HG02938 (cell line): Measurements from ENCODE around the gene NTMT1.
A peak's percentile ranks its signal among the peaks of the same experiment; 100 is the strongest.

Experiments used
- ATAC-seq: cut with Tn5 transposase; IDR thresholded peaks from one replicate; pipeline ENCODE4 v1.9.1; 2021; ENCODE audit warnings: mild to moderate bottlenecking, moderate library complexity; ENCODE audit not compliant: unreplicated experiment

NTMT1 gene

GRCh38 chr9:129613520-129614175 lies 12.3 kb upstream of the NTMT1 start:
- ATAC-seq: no peak

GRCh38 chr9:129614932-129615331 lies 11.0 kb upstream of the NTMT1 start:
- no peak for ATAC-seq

- ATAC-seq: no peak
Observed at GRCh38 chr9:129615407-129616285, 10.3 kb upstream of the NTMT1 start.

DNA sequence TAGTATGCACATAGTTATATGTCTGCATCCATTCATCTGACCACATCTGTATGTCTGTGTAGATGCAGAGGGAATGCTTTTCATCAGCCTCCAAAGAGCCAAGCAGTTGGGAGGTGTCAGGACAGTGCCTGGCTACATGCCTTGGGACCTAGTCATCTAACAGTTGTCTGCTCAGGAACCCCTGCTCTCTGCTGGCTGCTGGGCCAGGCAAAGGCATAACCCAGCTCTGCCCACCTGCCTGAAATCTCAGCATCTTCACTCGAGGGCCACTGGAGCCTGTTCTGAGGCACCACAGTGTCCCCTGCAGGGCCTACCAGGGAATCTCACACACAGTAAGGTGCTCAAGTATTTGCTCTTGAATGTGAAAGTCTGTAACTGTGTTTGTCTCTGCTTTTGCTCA lies 8.8 kb upstream of the NTMT1 start:
- ATAC-seq: no peak

DNA sequence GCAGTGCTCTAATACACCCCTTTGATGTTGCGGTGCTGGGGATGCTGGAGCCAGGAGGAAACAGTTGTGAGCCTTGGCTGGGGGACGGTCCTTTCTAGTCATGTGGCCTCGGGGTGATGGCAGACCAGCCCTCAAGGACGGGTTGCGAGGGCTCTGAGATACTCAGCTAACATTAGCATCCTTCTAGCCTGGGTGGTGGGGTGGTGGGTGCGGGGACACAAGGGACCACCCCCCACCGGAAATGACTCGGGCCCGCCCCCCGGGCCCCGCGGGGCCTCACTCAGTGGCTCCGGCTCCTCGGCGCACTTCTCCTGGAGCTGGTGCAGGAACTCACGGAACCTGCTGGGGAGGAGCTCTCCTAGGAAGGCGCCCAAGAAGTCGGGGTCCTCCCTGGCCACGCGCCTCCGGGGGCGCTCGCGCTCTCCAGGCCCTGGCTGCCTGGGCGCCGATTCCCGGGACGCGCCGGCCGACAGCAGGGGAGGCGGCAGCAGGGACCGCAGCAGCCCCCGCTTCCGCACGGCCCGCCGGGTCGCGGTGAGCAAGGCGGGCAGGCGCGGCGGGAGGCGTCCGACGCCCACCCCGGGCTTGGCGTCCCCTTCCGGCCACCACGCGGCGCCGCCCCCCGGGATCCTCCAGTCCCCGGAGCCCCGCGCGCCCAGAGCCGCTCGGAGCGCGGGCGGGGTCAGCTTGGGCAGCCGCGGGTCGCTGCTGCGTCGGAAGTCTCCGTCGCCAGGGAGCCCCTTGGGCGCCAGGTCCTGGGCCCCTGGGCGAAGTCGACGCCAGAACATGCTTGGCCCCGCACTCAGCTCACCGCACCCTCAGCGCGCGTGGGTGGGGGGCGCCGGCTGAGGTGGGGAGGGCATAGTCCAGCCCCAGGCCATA lies 5.9 kb upstream of the NTMT1 start:
- no peak for ATAC-seq

DNA sequence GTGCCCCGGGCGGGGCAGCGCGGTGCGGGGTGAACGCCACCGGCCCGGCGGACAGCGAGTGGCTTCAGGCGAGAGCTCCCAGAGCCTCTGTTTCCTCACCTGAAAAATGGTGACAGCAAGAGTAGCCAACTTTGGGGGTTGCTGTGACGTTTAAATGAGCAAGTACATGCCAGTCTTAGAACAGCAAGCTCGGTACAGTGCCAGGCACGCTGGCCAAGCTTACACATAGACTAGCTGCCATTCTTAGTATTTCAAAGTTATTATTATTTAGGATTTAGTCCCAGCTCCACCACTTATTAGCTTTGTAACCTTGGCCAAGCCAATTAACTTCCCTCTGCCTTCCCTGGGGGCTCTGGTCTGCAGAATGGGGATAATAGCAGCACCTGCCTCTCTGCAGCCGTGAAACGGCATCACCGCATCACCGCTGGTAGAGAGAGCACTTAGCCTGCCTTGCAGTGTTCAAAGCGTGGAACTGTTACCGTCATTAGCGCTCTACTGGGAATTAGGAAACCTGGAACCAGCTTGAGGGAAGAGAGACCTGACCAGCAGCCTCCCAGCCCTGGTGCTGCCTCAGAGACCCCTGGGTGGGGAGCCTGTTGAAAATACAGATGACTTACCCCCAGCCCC lies 5.2 kb upstream of the NTMT1 start, which contains the start of gene C9orf50:
TSS of gene C9orf50 (minus strand) at position 433 of the 627 bp plus-strand sequence. CDS start 527 bp downstream, outside the sequence.
- no peak for ATAC-seq

DNA sequence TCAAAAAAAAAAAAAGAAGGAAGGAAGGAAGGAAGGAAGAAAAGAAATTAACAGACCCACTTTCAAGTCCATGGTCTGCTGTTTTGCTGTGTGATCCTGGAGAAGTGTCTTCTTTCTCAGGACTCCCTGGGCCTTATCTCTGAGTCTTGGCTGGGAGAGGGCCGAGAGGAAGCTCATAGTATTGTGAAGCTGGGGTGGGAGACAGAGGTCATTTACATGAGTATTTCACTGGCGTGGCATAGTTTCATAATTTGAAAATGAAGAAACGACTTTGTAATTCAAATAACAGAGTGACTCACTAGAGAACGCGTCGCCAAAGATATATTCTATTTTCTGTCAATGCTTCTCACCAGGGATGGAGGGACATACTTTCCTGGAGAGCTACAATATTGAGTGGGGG lies 2.6 kb upstream of the NTMT1 start:
- ATAC-seq: no peak

- ATAC-seq: no peak
Observed at GRCh38 chr9:129624168-129624759, 1.7 kb upstream of the NTMT1 start.

- no peak for ATAC-seq
Observed at GRCh38 chr9:129624947-129625346, 1.0 kb upstream of the NTMT1 start.

GRCh38 chr9:129626625-129627284 lies 792 bp downstream of the NTMT1 start:
- peak; percentile 22 for ATAC-seq

DNA sequence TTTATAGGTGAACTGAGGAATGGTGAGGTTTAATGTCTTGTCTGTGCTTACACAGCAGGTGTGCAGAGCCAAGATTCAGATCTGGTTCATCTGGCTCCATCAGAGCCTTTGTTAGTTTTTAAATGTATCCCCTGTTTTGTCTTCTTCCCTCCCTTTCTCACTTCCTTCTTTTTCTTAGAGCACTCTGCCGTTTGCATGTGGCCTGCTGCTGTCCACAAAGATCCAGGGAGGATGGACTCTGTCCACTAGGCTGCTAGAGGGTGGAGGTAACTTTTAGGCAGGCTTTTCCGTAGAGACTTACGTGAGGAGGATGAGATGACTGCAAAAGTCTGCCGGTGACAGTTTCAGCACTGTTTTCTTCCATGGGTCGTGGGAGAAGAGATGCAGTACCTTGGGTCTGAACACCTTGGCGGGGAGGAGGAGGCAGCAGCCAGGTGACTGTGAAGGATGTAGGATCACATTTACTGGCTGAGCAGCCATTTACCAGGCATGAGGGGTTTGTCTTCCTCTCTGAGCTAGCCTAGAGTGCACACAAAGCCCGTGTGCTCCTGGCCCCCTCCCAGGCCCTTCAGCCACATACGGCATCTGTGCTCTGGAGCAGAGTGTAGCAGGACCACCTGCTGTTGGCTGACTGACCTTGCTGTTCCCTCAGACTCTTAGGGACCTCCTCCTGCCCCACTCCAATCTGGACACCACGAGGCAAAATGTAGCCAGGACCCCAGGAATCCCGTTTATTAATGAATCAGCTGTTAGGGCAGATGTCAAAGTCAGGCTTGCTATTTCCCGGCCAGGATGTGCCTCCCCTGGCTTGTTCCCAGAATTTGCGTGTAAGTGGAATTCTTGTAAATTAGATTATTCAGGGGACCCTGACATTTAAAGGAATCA lies 1.8 kb downstream of the NTMT1 start:
- no peak for ATAC-seq

DNA sequence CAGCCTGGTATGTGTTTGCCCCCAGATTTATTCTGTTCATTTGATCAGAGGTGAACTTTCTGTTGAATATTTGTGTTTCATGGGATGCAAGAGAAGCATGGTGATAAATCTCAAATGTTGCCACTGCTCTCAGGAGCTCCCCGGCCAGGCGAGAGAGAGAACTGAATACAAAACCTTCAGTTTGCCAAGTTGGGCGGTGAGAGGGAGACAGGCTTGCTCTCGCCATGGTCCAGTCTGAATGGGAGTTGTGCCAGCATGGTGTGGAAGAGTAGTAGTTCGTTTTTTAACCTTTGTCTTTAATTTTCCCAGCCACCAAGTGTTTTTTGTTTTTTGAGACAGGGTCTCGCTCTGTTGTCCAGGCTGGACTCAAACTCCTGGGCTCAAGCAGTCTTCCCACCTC lies 2.7 kb downstream of the NTMT1 start:
- ATAC-seq: no peak

DNA sequence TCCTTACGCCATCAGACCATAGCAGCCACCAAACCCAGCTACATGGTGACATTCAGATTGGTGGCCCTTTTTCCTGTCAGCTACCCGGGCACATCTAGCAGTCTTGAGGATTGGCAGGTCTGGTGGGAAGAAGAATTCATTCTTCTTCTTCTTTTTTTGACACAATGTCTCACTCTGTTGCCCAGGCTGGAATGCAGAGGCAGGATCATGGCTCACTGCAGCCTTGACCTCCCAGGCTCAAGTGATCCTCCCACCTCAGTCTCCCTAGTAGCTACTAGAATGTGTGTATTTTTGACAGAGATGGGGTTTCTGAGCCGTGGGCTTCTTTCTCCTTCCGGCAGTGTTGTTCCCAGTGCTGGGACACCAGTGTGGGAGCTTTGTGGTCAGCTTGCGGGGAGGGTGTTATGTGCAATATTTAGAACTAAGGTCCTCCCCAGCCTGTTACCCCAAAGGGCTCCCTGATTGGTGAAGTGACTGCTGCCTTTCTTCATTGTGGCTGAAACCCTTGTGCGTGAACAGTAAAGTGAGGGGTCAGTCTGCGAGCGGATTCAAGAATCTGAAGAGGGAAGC lies 3.4 kb downstream of the NTMT1 start:
- no peak for ATAC-seq

DNA sequence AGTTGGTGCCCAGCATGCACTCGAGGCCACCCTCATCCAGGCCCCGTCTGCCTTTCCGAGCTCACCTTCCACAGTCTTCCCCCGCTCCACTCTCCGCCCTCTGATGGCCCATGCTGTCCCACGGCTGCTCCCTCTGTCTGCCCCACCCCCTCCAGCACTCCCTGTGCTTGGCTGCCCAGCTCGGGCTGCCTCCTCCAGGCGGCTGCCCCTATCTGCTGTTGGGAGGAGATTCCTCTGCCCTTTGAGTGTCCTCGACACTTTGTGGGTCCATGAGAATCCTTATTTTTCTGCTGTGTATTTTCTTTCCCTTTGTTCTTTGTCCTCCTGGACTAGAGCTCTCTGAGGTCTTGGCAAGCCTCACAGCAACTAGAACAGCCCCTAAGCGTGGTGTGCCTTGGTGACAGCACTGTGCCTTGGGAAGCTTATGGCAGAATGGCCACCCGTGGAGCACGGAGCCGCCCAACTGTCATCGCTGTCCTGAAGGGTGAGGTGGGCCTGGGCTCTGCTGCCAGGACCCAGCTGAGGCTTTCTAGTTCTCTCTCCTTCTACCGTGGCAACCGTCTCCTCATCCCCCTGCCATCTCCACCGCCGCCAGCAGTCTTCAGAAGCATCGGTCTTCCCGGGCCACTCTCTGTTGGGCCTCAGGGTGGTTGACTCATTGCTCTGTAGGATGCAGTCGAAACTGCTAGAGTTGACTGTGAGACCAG lies 5.2 kb downstream of the NTMT1 start:
- no peak for ATAC-seq

DNA sequence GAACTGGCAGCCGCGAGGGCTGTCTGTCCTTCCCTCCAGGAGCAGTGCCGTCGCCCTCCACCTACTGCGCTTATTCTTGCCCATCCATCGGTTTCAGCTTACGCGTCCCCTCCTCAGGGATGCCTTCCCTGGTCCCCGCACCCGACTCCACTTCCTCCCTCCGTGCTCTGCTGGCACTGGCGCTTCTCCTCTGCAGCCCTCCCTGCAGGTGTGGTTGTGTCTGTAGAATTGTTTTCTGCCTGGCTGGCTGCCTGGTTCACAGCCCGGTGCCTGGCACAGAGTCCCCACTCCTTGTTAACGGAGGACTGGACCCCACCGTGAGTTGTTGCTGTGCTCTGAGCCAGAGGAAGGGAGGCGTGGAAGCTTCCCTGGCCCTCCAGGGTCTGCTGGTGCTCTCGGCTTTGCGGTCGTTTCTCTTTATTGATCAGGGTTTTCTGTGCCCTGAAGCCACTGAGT lies 5.7 kb downstream of the NTMT1 start:
- no peak for ATAC-seq

GRCh38 chr9:129632460-129632859 lies 6.5 kb downstream of the NTMT1 start:
- ATAC-seq: no peak

- ATAC-seq: no peak
Observed at GRCh38 chr9:129633207-129633606, 7.2 kb downstream of the NTMT1 start.

- no peak for ATAC-seq
Observed at GRCh38 chr9:129633848-129634247, 7.9 kb downstream of the NTMT1 start.
